Subcutaneous abdominal adipose tissue (tissue), 5 donors: Measurements from ENCODE around the gene SREBF2.
"Not testable (repeated sequence)": the region's sequence is repeated elsewhere in the genome, so short reads cannot be mapped to it uniquely, and the experiment has no call there.

Source experiments
- H3K27ac ChIP-seq: one replicate; pipeline ENCODE4 v1.7.0; 2013; ENCODE audit warnings: low read depth, mild to moderate bottlenecking, inconsistent platforms, low read length, moderate library complexity
- H3K27me3 ChIP-seq, 5 donors: one replicate each; pipeline ENCODE4 v1.7.0; 2013; ENCODE audit warnings: low read length in 5 of 5, inconsistent platforms in 1 of 5; ENCODE audit not compliant: control insufficient read depth in 5 of 5, insufficient read depth in 4 of 5
- H3K36me3 ChIP-seq, 5 donors: one replicate each; pipeline ENCODE4 v1.7.0; 2013; ENCODE audit warnings: low read length in 5 of 5; ENCODE audit not compliant: control insufficient read depth in 5 of 5, insufficient read depth in 5 of 5
- H3K4me1 ChIP-seq, 5 donors: one replicate each; pipeline ENCODE4 v1.7.0; 2013; ENCODE audit warnings: low read length in 5 of 5, mild to moderate bottlenecking in 3 of 5, moderate library complexity in 1 of 5; ENCODE audit not compliant: control insufficient read depth in 5 of 5, insufficient read depth in 5 of 5
- H3K4me3 ChIP-seq, 5 donors: one replicate each; pipeline ENCODE4 v1.7.0; 2013; ENCODE audit warnings: low read length in 5 of 5, low read depth in 1 of 5
- H3K9ac ChIP-seq, 5 donors: one replicate each; pipeline ENCODE4 v1.7.0; 2013; ENCODE audit warnings: low read length in 5 of 5, mild to moderate bottlenecking in 4 of 5, moderate library complexity in 3 of 5
- H3K9me3 ChIP-seq, 5 donors: one replicate each; pipeline ENCODE4 v1.7.0; 2013; ENCODE audit warnings: low read length in 5 of 5; ENCODE audit not compliant: control insufficient read depth in 5 of 5
- donor health status: healthy.
- donor health status: healthy.
- donor health status: healthy.
- donor health status: healthy.
- donor health status: healthy.

The SREBF2 gene

GRCh38 chr22:41940832-41941765, 108.2 kb downstream of the SREBF2 start:
- peaks cover 0 to 13% (median 4%) of the 10 kb centered on the region in 5 donors for H3K4me1 ChIP-seq
- H3K4me3 ChIP-seq, result no peak overlapping the region
- no peak overlapping the region for H3K27ac ChIP-seq
- H3K9ac ChIP-seq, result no peak overlapping the region
- H3K9me3 ChIP-seq, result no peaks in the 10 kb centered on the region
- peaks cover 0 to 7% (median 0%) of the 10 kb centered on the region in 5 donors for H3K27me3 ChIP-seq
- H3K36me3 ChIP-seq, result no peaks in the 10 kb centered on the region

DNA sequence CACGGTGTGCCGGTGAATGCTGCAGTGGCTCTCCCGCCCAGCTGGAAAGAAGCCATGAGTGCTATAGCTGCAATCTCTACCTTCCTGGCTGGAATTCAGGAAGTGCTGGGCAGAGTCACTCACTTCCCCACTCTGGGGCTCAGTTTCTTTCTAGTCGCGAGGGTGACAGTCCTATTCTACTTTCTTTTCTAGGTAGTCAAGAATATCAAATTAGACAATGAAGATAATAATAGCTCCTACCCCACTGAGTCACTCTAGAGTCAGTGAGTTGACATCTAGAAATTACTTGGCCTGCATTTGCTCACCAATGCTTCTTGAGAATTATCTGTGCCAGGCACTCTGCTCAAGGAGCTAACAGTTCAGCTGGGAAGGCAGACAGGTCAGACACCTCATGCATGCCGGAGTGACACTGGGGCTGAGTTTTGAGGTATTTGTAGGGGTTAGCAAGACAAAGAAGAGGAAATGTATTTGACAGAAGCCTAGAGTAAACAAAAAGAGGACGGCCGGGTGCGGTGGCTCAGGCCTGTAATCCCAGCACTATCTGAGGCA, 110.8 kb downstream of the SREBF2 start:
- no peak overlapping the region for H3K27ac ChIP-seq
- H3K27me3 ChIP-seq, result peaks cover 0 to 8% (median 0%) of the 10 kb centered on the region in 5 donors
- no peaks in the 10 kb centered on the region for H3K9me3 ChIP-seq
- no peaks in the 10 kb centered on the region for H3K36me3 ChIP-seq
- no peak overlapping the region for H3K9ac ChIP-seq
- no peak overlapping the region for H3K4me3 ChIP-seq
- peaks cover 0 to 27% (median 17%) of the 10 kb centered on the region in 5 donors for H3K4me1 ChIP-seq

DNA sequence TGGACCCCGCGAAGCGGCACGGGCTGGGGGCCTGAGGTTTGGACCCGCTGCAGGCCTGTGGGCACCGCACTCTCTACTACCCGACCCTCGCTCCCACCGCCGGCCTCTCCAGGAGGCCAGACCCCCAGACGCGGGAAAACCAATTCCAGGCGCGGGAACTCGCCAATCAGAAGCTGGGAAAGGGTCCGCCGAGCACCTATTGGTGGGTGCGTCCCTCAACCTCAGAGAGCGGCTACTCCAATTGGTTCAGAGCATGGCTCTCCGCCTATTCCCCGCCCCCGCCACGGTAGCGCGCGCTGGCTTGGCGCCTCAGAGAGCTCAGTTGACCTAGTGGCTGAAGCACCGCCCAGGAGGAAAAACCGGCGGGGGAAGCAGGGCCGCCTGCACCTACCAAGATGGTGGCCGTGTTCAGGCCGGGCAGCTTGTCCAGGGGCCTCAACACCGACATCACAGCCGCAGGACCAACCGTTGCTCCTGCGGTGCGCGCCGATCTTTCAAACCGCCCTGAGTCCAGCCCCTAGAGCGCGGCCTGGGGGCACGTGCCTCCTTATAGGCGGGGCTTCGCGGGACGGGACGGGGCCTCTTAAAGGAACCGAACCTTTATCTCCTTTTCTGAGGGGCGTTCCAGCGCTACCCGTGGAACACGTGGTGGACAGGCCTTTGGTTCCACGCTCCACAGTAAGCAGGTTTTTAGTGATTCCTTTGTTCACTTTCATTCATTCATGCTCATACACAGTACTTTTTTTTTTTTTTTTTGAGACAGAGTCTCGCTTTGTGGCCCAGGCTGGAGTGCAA, 113.9 kb downstream of the SREBF2 start, which contains the start of gene CENPM:
Gene CENPM (minus strand): TSS at position 524 of the 795 bp plus-strand sequence. CDS start 76 bp downstream, at position 448.
- Histone ChIP-seq H3K9me3 (no peaks in the 10 kb centered on the region), H3K27ac (no peak within 1 kb of the TSS), H3K4me1 (peaks cover 0 to 20% (median 15%) of the 10 kb centered on the region in 5 donors), H3K36me3 (no peaks in the 10 kb centered on the region), H3K9ac (peak within 1 kb of the TSS in 4 of 5 donors; percentile 40 to 73 (median 63)), H3K27me3 (peaks cover 0 to 10% (median 3%) of the 10 kb centered on the region in 5 donors), H3K4me3 (peak within 1 kb of the TSS; percentile 74 to 90 (median 87))

GRCh38 chr22:41947424-41948080, 114.6 kb downstream of the SREBF2 start:
- Histone ChIP-seq H3K4me1 (peaks cover 0 to 20% (median 15%) of the 10 kb centered on the region in 5 donors), H3K9ac (peak overlapping the region in 3 of 5 donors; percentile 40 to 73 (median 40)), H3K9me3 (no peaks in the 10 kb centered on the region), H3K4me3 (peak overlapping the region; percentile 74 to 90 (median 87)), H3K27ac (no peak overlapping the region), H3K27me3 (peaks cover 3 to 16% (median 4%) of the 10 kb centered on the region in 5 donors), H3K36me3 (no peaks in the 10 kb centered on the region)

GRCh38 chr22:41948142-41948541, 115.2 kb downstream of the SREBF2 start:
- no peak overlapping the region for H3K27ac ChIP-seq
- no peak overlapping the region for H3K9ac ChIP-seq
- H3K9me3 ChIP-seq, result no peaks in the 10 kb centered on the region
- no peaks in the 10 kb centered on the region for H3K36me3 ChIP-seq
- no peak overlapping the region for H3K4me3 ChIP-seq
- peaks cover 0 to 20% (median 15%) of the 10 kb centered on the region in 5 donors for H3K4me1 ChIP-seq
- H3K27me3 ChIP-seq, result peaks cover 3 to 16% (median 8%) of the 10 kb centered on the region in 5 donors

- not testable (repeated sequence) for H3K27ac ChIP-seq, H3K36me3 ChIP-seq, H3K9me3 ChIP-seq, H3K9ac ChIP-seq, H3K4me3 ChIP-seq
- Histone ChIP-seq H3K27me3 (peaks cover 3 to 16% (median 8%) of the 10 kb centered on the region in 5 donors), H3K4me1 (peaks cover 0 to 20% (median 15%) of the 10 kb centered on the region in 5 donors)
Measured at GRCh38 chr22:41948928-41949296, 116.0 kb downstream of the SREBF2 start.

DNA sequence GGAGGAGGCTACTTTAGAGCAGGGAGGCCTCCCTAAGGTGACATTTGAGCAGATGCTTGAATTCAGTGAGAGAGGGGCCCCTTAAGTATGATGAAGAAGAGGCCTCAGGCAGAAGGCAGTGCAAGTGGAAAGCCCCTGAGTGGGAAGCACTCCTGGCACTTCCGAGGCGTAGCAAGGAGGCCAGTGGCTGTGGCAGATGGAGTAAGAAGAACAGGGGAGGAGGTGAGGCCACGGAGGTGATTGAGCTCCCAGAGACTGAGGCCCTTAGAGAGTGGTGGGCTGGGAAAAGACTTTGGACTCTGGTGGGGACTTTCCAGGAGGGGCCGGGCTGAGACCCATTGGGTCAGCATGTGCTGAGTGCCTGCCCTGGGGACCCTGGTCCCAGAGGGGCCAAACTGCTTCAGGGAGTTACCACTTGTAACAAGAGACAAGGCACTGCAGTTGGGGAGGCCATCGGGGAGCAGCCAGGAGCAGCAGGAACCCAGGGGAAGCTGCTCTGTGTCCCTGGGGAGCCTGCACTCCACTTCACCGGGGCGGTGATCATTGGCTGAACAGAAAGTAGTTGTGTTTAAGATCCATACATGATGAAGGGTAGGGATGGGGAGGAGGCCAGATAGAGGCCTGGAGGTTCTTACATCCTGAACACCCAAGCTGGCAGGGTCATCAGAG, 116.5 kb downstream of the SREBF2 start:
- H3K9ac ChIP-seq, result no peak overlapping the region
- peaks cover 3 to 16% (median 8%) of the 10 kb centered on the region in 5 donors for H3K27me3 ChIP-seq
- no peaks in the 10 kb centered on the region for H3K36me3 ChIP-seq
- no peak overlapping the region for H3K4me3 ChIP-seq
- peaks cover 0 to 20% (median 15%) of the 10 kb centered on the region in 5 donors for H3K4me1 ChIP-seq
- H3K9me3 ChIP-seq, result no peaks in the 10 kb centered on the region
- H3K27ac ChIP-seq, result no peak overlapping the region

DNA sequence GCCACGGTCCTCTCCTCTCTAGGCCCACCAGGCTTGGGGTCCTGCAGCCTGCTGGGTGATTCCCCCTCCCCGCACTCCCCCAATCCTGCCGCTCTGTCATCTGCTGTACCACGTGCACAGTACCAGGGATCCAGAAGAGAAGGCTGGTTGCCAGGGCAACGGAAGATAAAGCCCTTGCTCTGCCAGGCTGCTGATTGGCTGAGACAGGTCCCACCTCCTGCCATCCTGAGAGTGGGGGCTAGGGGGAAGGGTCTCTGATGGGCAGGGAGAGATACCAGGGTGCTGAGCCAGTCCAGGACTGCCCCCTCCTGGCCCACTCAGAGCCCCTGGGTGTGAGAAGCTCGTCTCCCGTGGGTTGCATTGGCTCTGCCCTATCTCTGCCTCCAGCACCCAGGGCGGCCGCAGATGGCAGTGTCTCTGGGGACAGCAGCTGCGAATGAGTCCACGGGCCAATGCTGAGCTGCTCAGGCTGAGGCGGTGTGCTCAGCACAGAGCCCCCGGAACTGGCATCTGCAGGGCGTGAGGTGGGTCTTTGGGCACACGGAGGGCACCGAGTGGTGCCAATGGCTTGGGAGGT, 119.1 kb downstream of the SREBF2 start, which contains the start of gene SMIM45:
Gene SMIM45 (plus strand): TSS at position 253 of the 577 bp plus-strand sequence.
- Histone ChIP-seq H3K4me3 (no peak within 1 kb of the TSS), H3K27ac (no peak within 1 kb of the TSS)

More for the DNA sequence above, 119.1 kb downstream of the SREBF2 start, which contains the start of gene SMIM45:
- no peak within 1 kb of the TSS for H3K9ac ChIP-seq
- no peaks in the 10 kb centered on the region for H3K9me3 ChIP-seq
- H3K27me3 ChIP-seq, result peaks cover 3 to 13% (median 5%) of the 10 kb centered on the region in 5 donors
- peaks cover 0 to 5% (median 4%) of the 10 kb centered on the region in 5 donors for H3K4me1 ChIP-seq
- no peaks in the 10 kb centered on the region for H3K36me3 ChIP-seq
